ENCODE measurements around the gene LGR5. TPM values are rescaled to one million over a fixed set of nuclear protein-coding genes. Genes with fewer than 3 reads are reported as not detected.

LGR5 gene
- total and polyA plus RNA-seq, 2 of the 13 experiments (the other 11 are each of a cell fraction or from before 2014, with no cell fraction given), result 37.0 to 121 TPM

DNA sequence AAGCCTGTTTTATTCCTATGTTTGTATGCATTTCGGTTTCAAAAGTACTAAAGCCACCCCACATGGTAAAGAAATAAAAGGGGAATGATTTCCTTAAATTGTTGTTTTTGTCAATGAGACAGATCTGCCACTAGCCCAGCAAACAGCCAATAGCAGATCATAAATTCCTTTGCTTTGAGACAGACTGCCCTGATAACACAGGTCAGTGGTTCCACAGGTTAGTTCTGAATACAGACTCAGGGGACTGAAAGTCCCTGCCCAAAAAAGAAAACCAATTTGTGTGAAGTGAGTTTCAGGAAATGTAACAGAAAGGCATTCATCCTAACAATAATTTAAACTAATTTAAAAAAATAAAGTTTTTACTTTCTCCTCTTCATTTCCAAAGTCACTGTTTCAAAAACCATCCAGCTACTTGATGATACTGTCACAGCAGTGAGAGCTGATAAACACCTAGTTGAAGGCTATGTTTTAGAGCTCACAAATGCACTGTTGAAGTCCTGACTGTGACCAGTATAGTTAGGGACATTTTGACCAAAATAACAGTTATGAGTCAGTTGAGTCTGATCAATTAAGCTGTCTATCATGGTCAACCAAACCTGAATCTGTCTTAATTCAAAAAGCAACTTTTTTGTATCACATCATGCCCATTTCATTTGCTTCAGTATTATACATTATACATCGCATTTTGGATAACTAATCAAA, 77.7 kb downstream of the LGR5 start (continued):
- TF ChIP-seq, protein P1, sequence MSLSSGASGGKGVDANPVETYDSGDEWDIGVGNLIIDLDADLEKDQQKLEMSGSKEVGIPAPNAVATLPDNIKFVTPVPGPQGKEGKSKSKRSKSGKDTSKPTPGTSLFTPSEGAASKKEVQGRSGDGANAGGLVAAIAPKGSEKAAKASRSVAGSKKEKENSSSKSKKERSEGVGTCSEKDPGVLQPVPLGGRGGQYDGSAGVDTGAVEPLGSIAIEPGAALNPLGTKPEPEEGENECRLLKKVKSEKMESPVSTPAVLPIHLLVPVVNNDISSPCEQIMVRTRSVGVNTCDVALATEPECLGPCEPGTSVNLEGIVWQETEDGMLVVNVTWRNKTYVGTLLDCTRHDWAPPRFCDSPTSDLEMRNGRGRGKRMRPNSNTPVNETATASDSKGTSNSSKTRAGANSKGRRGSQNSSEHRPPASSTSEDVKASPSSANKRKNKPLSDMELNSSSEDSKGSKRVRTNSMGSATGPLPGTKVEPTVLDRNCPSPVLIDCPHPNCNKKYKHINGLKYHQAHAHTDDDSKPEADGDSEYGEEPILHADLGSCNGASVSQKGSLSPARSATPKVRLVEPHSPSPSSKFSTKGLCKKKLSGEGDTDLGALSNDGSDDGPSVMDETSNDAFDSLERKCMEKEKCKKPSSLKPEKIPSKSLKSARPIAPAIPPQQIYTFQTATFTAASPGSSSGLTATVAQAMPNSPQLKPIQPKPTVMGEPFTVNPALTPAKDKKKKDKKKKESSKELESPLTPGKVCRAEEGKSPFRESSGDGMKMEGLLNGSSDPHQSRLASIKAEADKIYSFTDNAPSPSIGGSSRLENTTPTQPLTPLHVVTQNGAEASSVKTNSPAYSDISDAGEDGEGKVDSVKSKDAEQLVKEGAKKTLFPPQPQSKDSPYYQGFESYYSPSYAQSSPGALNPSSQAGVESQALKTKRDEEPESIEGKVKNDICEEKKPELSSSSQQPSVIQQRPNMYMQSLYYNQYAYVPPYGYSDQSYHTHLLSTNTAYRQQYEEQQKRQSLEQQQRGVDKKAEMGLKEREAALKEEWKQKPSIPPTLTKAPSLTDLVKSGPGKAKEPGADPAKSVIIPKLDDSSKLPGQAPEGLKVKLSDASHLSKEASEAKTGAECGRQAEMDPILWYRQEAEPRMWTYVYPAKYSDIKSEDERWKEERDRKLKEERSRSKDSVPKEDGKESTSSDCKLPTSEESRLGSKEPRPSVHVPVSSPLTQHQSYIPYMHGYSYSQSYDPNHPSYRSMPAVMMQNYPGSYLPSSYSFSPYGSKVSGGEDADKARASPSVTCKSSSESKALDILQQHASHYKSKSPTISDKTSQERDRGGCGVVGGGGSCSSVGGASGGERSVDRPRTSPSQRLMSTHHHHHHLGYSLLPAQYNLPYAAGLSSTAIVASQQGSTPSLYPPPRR (CRISPR knock-in tag; IDR thresholded peaks at IDR 0.05; ENCODE audit: borderline replicate concordance), result no peak
- TF ChIP-seq NKX3-1 (CRISPR knock-in tag; IDR thresholded peaks at IDR 0.05) (no peak), HNRNPL (IDR thresholded peaks at IDR 0.05; ENCODE audit: low read depth, low read length) (no peak), GATA4 (IDR thresholded peaks at IDR 0.05; ENCODE audit: borderline replicate concordance, low read depth) (no peak), NR2F1 (CRISPR knock-in tag; IDR thresholded peaks at IDR 0.05) (no peak)
- TF ChIP-seq, protein P2, sequence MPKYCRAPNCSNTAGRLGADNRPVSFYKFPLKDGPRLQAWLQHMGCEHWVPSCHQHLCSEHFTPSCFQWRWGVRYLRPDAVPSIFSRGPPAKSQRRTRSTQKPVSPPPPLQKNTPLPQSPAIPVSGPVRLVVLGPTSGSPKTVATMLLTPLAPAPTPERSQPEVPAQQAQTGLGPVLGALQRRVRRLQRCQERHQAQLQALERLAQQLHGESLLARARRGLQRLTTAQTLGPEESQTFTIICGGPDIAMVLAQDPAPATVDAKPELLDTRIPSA (CRISPR knock-in tag; IDR thresholded peaks at IDR 0.05; ENCODE audit: borderline replicate concordance), result no peak

DNA sequence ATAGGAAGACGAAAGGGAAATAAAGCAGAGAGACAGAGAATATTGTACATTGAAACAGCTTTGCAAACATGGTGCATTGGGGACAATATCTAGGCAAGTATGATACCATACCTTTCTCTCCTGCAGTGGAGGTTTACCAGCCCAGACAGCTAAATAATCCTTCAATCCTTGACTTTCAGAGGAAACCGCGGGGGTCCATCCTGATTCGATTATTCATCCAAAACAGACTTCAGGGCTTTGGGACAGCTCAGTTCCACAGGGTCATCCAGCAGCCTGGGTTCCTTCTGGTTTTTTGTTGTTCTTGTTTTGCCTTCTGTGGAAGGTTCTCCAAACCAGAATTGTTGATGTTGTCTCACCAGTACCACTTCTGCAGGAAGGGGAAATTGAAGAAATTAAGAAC, 81.5 kb downstream of the LGR5 start:
- H3K9me3 ChIP-seq (ENCODE audit: low read length), result no peaks in the 10 kb centered on the region
- no peak for TF ChIP-seq ZNF547 (CRISPR knock-in tag; IDR thresholded peaks at IDR 0.05)
- TF ChIP-seq ZNF451 (CRISPR knock-in tag; IDR thresholded peaks at IDR 0.05), result no peak
- no peak for TF ChIP-seq TGIF2 (CRISPR knock-in tag; IDR thresholded peaks at IDR 0.05)
- no peak for TF ChIP-seq FOSL1 (CRISPR knock-in tag; IDR thresholded peaks at IDR 0.05; ENCODE audit: borderline replicate concordance)
- no peak for TF ChIP-seq ZNF232 (CRISPR knock-in tag; IDR thresholded peaks at IDR 0.05; ENCODE audit: borderline replicate concordance)
- TF ChIP-seq PITX1 (CRISPR knock-in tag; IDR thresholded peaks at IDR 0.05), result no peak
- TF ChIP-seq, protein P3, sequence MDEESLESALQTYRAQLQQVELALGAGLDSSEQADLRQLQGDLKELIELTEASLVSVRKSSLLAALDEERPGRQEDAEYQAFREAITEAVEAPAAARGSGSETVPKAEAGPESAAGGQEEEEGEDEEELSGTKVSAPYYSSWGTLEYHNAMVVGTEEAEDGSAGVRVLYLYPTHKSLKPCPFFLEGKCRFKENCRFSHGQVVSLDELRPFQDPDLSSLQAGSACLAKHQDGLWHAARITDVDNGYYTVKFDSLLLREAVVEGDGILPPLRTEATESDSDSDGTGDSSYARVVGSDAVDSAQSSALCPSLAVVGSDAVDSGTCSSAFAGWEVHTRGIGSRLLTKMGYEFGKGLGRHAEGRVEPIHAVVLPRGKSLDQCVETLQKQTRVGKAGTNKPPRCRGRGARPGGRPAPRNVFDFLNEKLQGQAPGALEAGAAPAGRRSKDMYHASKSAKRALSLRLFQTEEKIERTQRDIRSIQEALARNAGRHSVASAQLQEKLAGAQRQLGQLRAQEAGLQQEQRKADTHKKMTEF (CRISPR knock-in tag; IDR thresholded peaks at IDR 0.05), result no peak
- no peak for TF ChIP-seq MLLT10 (CRISPR knock-in tag; IDR thresholded peaks at IDR 0.05)
- TF ChIP-seq IRX3 (CRISPR knock-in tag; IDR thresholded peaks at IDR 0.05; ENCODE audit: borderline replicate concordance, low read depth), result no peak
- TF ChIP-seq KDM6A (CRISPR knock-in tag; IDR thresholded peaks at IDR 0.05; ENCODE audit: low read depth), result no peak

More for the DNA sequence above, 81.5 kb downstream of the LGR5 start:
- Histone ChIP-seq H3K79me2 (ENCODE audit: insufficient read depth, low read length) (no peaks in the 10 kb centered on the region), H3K4me1 (ENCODE audit: insufficient read depth, low read length) (no peaks in the 10 kb centered on the region), H3K9ac (ENCODE audit: insufficient read depth, low read depth, low read length) (no peak overlapping the region), H3K36me3 (replicated peaks in 1 of 2; ENCODE audit: control insufficient read depth in 1 of 2, insufficient read depth in 2 of 2, low read length in 2 of 2) (peaks cover 7 to 14% of the 10 kb centered on the region in 2 experiments; a peak in 4 of 5 replicates), H3K4me2 (ENCODE audit: low read depth, low read length) (no peak overlapping the region), H3K27ac (ENCODE audit: extremely low read length, insufficient read depth, low read length) (no peak overlapping the region), H3K27me3 (ENCODE audit: control insufficient read depth in 1 of 2, insufficient read depth in 2 of 2, low read length in 2 of 2) (no peaks in the 10 kb centered on the region), H4K20me1 (ENCODE audit: insufficient read depth, low read length) (no peaks in the 10 kb centered on the region; the same call in 1 of the 2 replicates), H2AFZ (ENCODE audit: low read length) (no peak overlapping the region), H3K4me3 (replicated peaks in 1 of 3; ENCODE audit: insufficient read depth in 1 of 3, low read depth in 2 of 3, low read length in 3 of 3) (no peak overlapping the region)
- in situ Hi-C loops (cut with HindIII; ENCODE audit: extremely low pct_ligation_motif_present, low pct_unique_long_range_greater_than_20kb) (no loop called here), intact Hi-C loops (cut with micrococcal nuclease; ENCODE audit: unreplicated experiment) (no loop called here)
- ChIA-PET CTCF (ENCODE audit: low intra/inter-chr PET ratio, low total read pairs) (no interaction called here), POLR2A (no interaction called here)
- no TSS peak for BruUV-seq (replicated peaks)
- DNase-seq (ENCODE audit: low spot score) (no peak), ATAC-seq (no peak), FAIRE-seq (no peak)
- 94% methylated on average over 4 of the region's 4 CpGs for WGBS (ENCODE audit: low lambda C conversion rate)
